Caco-2 (cell line): Measurements from ENCODE around the gene WDPCP. TPM values are rescaled to one million over a fixed set of nuclear protein-coding genes. Genes with fewer than 3 reads are reported as not detected.

Source experiments
- BruUV-seq: library from RNA; stranded (reverse); fragments of 400-500 nt; replicated peaks from 2 replicates; lab custom pipeline; 2021; lab: Mats Ljungman, UMichigan
- CTCF ChIA-PET: fragments of 300-600 bp; sonication (Branson Sonifier 250); formaldehyde crosslinking; loops from one replicate; lab custom pipeline; 2022; ENCODE audit warnings: antibody characterized with exemption; lab: Charles Lee
- POLR2A ChIA-PET: fragments of 300-600 bp; sonication (Branson Sonifier 250); formaldehyde crosslinking; loops from one replicate; lab custom pipeline; 2022; ENCODE audit warnings: antibody characterized with exemption; lab: Charles Lee
- DNase-seq, 2 experiments: peaks; one replicate each; pipeline versions ENCODE4 v3.0.0 to v3.0.0-alpha.2; 2020 to 2022
- H3K27me3 ChIP-seq: replicated peaks from 2 replicates; pipeline ENCODE4 v1.6.0; 2011; ENCODE audit warnings: low read length; ENCODE audit not compliant: control insufficient read depth, insufficient read depth
- H3K36me3 ChIP-seq: 2 replicates; pipeline ENCODE4 v1.5.1; 2011; ENCODE audit warnings: low read length; ENCODE audit not compliant: control insufficient read depth, insufficient read depth
- H3K4me1 ChIP-seq: fragments of 250-450 bp; sonication (Bioruptor Pico); 2 replicates; pipeline ENCODE4 v1.5.1; 2020; ENCODE audit warnings: mild to moderate bottlenecking
- H3K4me3 ChIP-seq: 2 replicates; pipeline ENCODE4 v1.5.1; 2011; ENCODE audit warnings: low read depth, mild to moderate bottlenecking, control low read depth, low read length
- H3K9me3 ChIP-seq: fragments of 250-450 bp; sonication (Bioruptor Pico); 2 replicates; pipeline ENCODE4 v1.5.1; 2020; ENCODE audit warnings: mild to moderate bottlenecking, moderate library complexity
- H3K27ac Mint-ChIP-seq: one replicate; pipeline ENCODE4 v1.8.0; 2022; ENCODE audit warnings: mixed read lengths; ENCODE audit not compliant: unreplicated experiment
- H3K27me3 Mint-ChIP-seq: one replicate; pipeline ENCODE4 v1.8.0; 2022; ENCODE audit warnings: mixed read lengths; ENCODE audit not compliant: insufficient read depth, unreplicated experiment
- H3K36me3 Mint-ChIP-seq: one replicate; pipeline ENCODE4 v1.8.0; 2022; ENCODE audit warnings: mild to moderate bottlenecking, mixed read lengths; ENCODE audit not compliant: insufficient read depth, unreplicated experiment
- H3K4me1 Mint-ChIP-seq: one replicate; pipeline ENCODE4 v1.8.0; 2022; ENCODE audit warnings: low read depth, mixed read lengths; ENCODE audit not compliant: unreplicated experiment
- H3K4me3 Mint-ChIP-seq: one replicate; pipeline ENCODE4 v1.8.0; 2022; ENCODE audit warnings: mild to moderate bottlenecking, moderate library complexity, mixed read lengths; ENCODE audit not compliant: unreplicated experiment
- H3K9me3 Mint-ChIP-seq: one replicate; pipeline ENCODE4 v1.8.0; 2022; ENCODE audit warnings: mixed read lengths; ENCODE audit not compliant: unreplicated experiment
- intact Hi-C: fragments of 100-400 bp; cut with micrococcal nuclease; formaldehyde crosslinking; loops from one replicate; pipeline ENCODE4 v1.10.0; 2022; ENCODE audit not compliant: unreplicated experiment
- total RNA-seq: library from RNA; stranded (reverse); gene quantifications from 2 replicates; pipeline ENCODE4 v1.2.3, GENCODE V29; 2022
- TF ChIP-seq, protein P1 (sequence below), 2 experiments: fragments of 200-600 bp in 1 of 2; IDR thresholded peaks; 1 replicate in 1 of 2; 2 replicates in 1 of 2; pipeline versions ENCODE4 v1.5.1 to v1.8.0; 2011 to 2022; ENCODE audit warnings: antibody characterized with exemption in 1 of 2, control low read depth in 1 of 2, inconsistent platforms in 1 of 2, low read depth in 1 of 2, low read length in 1 of 2, mild to moderate bottlenecking in 1 of 2, moderate library complexity in 1 of 2; ENCODE audit not compliant: insufficient read depth in 1 of 2, severe bottlenecking in 1 of 2, unreplicated experiment in 1 of 2

WDPCP gene
- total RNA-seq, 1 experiment from 2014 or later: 16.2 TPM

DNA sequence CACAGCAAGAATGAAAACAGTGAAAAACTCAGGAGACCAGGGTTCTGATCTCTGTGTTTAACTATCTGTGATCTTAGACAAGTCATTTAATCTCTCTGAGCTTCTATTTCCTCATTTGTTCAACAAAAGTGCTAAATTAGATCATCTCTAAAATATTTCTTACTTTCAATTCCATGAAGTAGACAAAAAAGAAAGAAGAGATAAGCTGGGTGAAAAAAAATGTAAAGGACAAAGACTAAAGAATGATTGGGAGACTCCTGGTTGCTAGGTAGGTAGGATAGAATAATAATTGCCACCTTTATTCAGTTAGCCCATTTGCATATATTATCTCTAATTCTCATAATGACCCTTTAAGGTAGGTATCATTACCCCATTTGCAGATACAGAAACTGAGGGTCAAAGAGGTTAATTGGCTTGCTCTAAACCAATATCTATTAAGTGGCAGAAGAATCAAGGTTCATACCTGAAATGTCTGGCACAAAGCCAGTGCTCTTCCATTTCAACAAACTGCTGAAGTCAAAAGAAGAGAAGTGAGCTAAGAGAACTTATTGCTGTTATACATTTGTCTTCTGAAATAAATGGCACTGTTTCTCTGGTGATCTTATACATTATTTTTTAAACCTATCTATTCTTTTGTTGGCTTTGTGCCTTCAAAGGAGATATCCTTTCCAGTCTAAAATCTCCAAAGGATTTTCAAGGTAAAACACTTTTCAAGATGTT lies 395.9 kb downstream of the WDPCP start:
- Mint-ChIP-seq H3K27ac (peak overlapping the region; percentile 53), H3K4me3 (peak overlapping the region; percentile 0), H3K36me3 (no peaks in the 10 kb centered on the region), H3K9me3 (peaks cover 20% of the 10 kb centered on the region), H3K4me1 (peaks cover 17% of the 10 kb centered on the region), H3K27me3 (no peaks in the 10 kb centered on the region)
- no peaks in the 10 kb centered on the region for H3K9me3 ChIP-seq
- DNase-seq: peak in 1 of 2 experiments; percentile 5
- BruUV-seq: no TSS peak
- no peaks in the 10 kb centered on the region for H3K36me3 ChIP-seq
- ChIA-PET POLR2A (no interaction called here), CTCF (no interaction called here)
- H3K4me3 ChIP-seq: no peak overlapping the region
- intact Hi-C loops: loop anchor here (2.0 kb wide), 2 partner anchors 142 to 296 kb away; partner anchors contain the start of gene OTX1
- H3K27me3 ChIP-seq: no peaks in the 10 kb centered on the region
- H3K4me1 ChIP-seq: peaks cover 38% of the 10 kb centered on the region
- TF ChIP-seq, protein P1, sequence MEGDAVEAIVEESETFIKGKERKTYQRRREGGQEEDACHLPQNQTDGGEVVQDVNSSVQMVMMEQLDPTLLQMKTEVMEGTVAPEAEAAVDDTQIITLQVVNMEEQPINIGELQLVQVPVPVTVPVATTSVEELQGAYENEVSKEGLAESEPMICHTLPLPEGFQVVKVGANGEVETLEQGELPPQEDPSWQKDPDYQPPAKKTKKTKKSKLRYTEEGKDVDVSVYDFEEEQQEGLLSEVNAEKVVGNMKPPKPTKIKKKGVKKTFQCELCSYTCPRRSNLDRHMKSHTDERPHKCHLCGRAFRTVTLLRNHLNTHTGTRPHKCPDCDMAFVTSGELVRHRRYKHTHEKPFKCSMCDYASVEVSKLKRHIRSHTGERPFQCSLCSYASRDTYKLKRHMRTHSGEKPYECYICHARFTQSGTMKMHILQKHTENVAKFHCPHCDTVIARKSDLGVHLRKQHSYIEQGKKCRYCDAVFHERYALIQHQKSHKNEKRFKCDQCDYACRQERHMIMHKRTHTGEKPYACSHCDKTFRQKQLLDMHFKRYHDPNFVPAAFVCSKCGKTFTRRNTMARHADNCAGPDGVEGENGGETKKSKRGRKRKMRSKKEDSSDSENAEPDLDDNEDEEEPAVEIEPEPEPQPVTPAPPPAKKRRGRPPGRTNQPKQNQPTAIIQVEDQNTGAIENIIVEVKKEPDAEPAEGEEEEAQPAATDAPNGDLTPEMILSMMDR (IDR thresholded peaks at IDR 0.05; ENCODE audit: insufficient read depth in 1 of 2, low read depth in 1 of 2, low read length in 1 of 2, severe bottlenecking in 1 of 2, unreplicated experiment in 1 of 2): no peak

DNA sequence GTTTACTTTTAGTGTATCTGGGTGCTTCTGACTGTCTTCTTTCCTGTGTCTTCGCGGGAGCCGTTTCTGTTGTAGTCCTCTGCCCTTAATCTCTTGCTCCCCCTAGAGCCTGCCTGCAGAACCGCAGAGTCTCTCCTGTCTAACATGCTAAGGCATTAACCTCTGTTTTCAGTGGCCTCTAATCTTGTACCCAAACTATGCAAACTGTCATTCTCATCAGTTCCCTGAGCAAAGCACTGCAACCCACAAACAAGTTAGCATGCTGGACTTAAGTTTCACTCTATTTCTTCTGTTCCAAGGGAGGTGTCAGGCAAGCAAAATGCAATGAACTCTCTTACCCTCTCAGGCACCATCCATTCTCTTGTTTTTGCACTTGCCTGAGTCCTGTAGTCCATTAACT lies 399.3 kb downstream of the WDPCP start:
- CTCF ChIA-PET: no interaction called here
- no peaks in the 10 kb centered on the region for H3K36me3 Mint-ChIP-seq
- H3K9me3 ChIP-seq: no peaks in the 10 kb centered on the region
- no peak overlapping the region for H3K27ac Mint-ChIP-seq
- peaks cover 21% of the 10 kb centered on the region for H3K4me1 Mint-ChIP-seq
- H3K36me3 ChIP-seq: no peaks in the 10 kb centered on the region
- H3K4me3 Mint-ChIP-seq: peak overlapping the region; percentile 25
- TF ChIP-seq, protein P1 (IDR thresholded peaks at IDR 0.05; ENCODE audit: insufficient read depth in 1 of 2, low read depth in 1 of 2, low read length in 1 of 2, severe bottlenecking in 1 of 2, unreplicated experiment in 1 of 2): peak; percentile 74 to 80
- no peaks in the 10 kb centered on the region for H3K27me3 Mint-ChIP-seq
- H3K4me1 ChIP-seq: peaks cover 26% of the 10 kb centered on the region
- no peaks in the 10 kb centered on the region for H3K27me3 ChIP-seq
- H3K4me3 ChIP-seq: no peak overlapping the region
- peaks cover 26% of the 10 kb centered on the region for H3K9me3 Mint-ChIP-seq
- POLR2A ChIA-PET: no interaction called here
- no TSS peak for BruUV-seq
- intact Hi-C loops: loop anchor here (1.0 to 2.0 kb wide), 3 partner anchors 110 to 732 kb away; no protein-coding TSS in a partner anchor
- DNase-seq: peak; percentile 64 to 73

DNA sequence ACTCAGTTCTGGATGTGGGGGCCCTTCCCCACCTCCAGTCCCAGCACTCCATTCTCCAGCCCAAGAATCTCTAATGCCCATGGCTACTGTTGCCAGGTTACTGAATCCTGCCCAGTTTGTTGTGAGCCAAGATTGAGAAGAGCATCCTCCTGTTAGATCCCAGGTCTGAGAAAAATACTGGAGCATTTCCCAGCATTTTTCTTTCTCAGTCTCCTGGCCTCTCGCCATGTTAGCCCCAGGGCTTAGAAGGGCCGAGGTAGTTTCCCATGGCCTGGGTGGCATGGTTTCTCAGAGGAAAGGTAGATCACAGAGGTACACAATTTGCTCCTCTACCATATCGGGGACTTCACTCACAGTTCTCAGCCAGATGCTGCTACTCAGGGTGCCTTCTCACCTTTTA lies 401.9 kb downstream of the WDPCP start:
- no peak overlapping the region for H3K4me3 ChIP-seq
- H3K9me3 ChIP-seq: no peaks in the 10 kb centered on the region
- TF ChIP-seq, protein P1 (IDR thresholded peaks at IDR 0.05; ENCODE audit: insufficient read depth in 1 of 2, low read depth in 1 of 2, low read length in 1 of 2, severe bottlenecking in 1 of 2, unreplicated experiment in 1 of 2): no peak
- H3K27ac Mint-ChIP-seq: no peak overlapping the region
- H3K36me3 Mint-ChIP-seq: no peaks in the 10 kb centered on the region
- ChIA-PET POLR2A (no interaction called here), CTCF (no interaction called here)
- H3K36me3 ChIP-seq: no peaks in the 10 kb centered on the region
- H3K9me3 Mint-ChIP-seq: peaks cover 26% of the 10 kb centered on the region
- peaks cover 13% of the 10 kb centered on the region for H3K4me1 Mint-ChIP-seq
- DNase-seq: no peak
- H3K4me3 Mint-ChIP-seq: no peak overlapping the region
- H3K27me3 Mint-ChIP-seq: no peaks in the 10 kb centered on the region
- no peaks in the 10 kb centered on the region for H3K27me3 ChIP-seq
- H3K4me1 ChIP-seq: peaks cover under 1% of the 10 kb centered on the region
- BruUV-seq: no TSS peak
- intact Hi-C loops: no loop called here
